ENCODE data around the gene RPL29.

RPL29 gene

DNA sequence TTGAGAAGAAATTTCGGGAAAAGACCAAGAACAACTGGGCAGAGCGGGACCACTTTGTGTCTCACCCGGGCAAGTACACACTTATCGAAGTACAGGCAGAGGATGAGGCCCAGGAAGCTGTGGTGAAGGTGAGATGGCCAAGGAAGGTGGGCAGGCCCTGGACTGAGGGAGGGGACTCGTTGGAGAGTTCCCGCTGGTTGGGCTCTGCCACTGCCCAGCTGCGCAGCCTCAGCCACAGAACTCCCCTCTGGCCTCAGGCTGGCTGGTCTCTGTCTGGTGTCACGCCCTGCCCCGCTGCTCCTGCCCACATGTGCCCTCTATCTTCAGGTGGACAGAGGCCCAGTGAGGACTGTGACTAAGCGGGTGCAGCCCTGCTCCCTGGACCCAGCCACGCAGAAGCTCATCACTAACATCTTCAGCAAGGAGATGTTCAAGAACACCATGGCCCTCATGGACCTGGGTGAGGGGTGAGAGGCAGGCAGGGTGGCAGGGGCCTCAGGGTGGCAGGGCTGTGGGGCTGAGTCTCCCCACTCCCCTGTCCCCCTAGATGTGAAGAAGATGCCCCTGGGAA lies 51.2 kb downstream of the RPL29 start:
- DNase-seq = no peak
